ENCODE measurements around the gene ZDHHC11.
"Not testable (repeated sequence)": the region's sequence is repeated elsewhere in the genome, so short reads cannot be mapped to it uniquely, and the experiment has no call there.

Gene ZDHHC11

GRCh38 chr5:842402-843221 lies 8.2 kb downstream of the ZDHHC11 start:
- not testable (repeated sequence) for DNase-seq

- not testable (repeated sequence) for DNase-seq
These were observed 9.0 kb downstream of the ZDHHC11 start for GRCh38 chr5:841531-842401.

GRCh38 chr5:840974-841435 lies 9.8 kb downstream of the ZDHHC11 start:
- not testable (repeated sequence) for DNase-seq

GRCh38 chr5:840118-840973 lies 10.4 kb downstream of the ZDHHC11 start:
- not testable (repeated sequence) for DNase-seq

- DNase-seq: not testable (repeated sequence)
These were observed 12.3 kb downstream of the ZDHHC11 start for GRCh38 chr5:838431-838851.

GRCh38 chr5:837621-838121 lies 13.1 kb downstream of the ZDHHC11 start:
- DNase-seq: not testable (repeated sequence)

GRCh38 chr5:835933-836612 lies 14.7 kb downstream of the ZDHHC11 start:
- DNase-seq: not testable (repeated sequence)

GRCh38 chr5:834013-834412 lies 16.8 kb downstream of the ZDHHC11 start:
- DNase-seq: not testable (repeated sequence)

GRCh38 chr5:828194-828593 lies 22.6 kb downstream of the ZDHHC11 start:
- not testable (repeated sequence) for DNase-seq

- DNase-seq: not testable (repeated sequence)
These were observed 25.2 kb downstream of the ZDHHC11 start for GRCh38 chr5:825544-825943.

- no peak for DNase-seq
These were observed 29.3 kb downstream of the ZDHHC11 start for GRCh38 chr5:821504-821903.

- DNase-seq: no peak
These were observed 30.5 kb downstream of the ZDHHC11 start for GRCh38 chr5:820245-820644.

- DNase-seq: no peak
These were observed 31.7 kb downstream of the ZDHHC11 start for GRCh38 chr5:819078-819477.

- DNase-seq: no peak
These were observed 34.6 kb downstream of the ZDHHC11 start for GRCh38 chr5:816176-816575.

- DNase-seq: no peak
These were observed 35.3 kb downstream of the ZDHHC11 start for GRCh38 chr5:815449-815848.

- DNase-seq: not testable (repeated sequence)
These were observed 37.2 kb downstream of the ZDHHC11 start for GRCh38 chr5:813575-813974.

GRCh38 chr5:811384-811783 lies 39.4 kb downstream of the ZDHHC11 start:
- not testable (repeated sequence) for DNase-seq

- DNase-seq: not testable (repeated sequence)
These were observed 42.9 kb downstream of the ZDHHC11 start for GRCh38 chr5:807719-808514.

GRCh38 chr5:801472-801871 lies 49.3 kb downstream of the ZDHHC11 start:
- DNase-seq: no peak

- not testable (repeated sequence) for DNase-seq
These were observed 49.7 kb downstream of the ZDHHC11 start for GRCh38 chr5:801055-801454.

Measured in CD4-positive, alpha-beta T cell treated with Interleukin-1 beta for 1 hour (primary cell).